EH (cell line): Measurements from ENCODE around the gene DGCR2.
"Not testable (repeated sequence)": the region's sequence is repeated elsewhere in the genome, so short reads cannot be mapped to it uniquely, and the experiment has no call there.

Experiments
- DNase-seq: peaks from one replicate; pipeline ENCODE4 v3.0.0-alpha.2; 2015; ENCODE audit warnings: low read depth

Gene DGCR2

GRCh38 chr22:19084126-19084525 lies 38.1 kb downstream of the DGCR2 start:
- not testable (repeated sequence) for DNase-seq

DNA sequence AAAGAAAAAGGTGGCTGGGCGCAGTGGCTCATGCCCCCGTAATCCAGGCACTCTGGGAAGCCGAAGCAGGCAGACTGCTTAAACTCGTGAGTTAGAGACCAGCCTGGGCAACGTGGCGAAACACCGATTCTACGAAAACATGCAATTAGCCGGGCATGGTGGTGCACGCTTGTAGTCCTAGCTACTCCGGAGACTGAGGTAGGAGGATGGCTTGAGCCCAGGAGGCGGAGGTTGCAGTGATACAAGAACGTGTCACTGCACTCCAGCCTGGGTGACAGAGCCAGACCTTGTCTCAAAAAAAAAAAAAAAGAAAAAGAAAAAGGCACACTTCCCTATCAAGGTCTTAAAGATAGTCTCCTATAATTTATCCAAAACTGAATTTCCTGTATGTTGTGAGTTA lies 39.4 kb downstream of the DGCR2 start:
- DNase-seq, result no peak

- DNase-seq, result no peak
Measured at GRCh38 chr22:19082101-19082500, 40.1 kb downstream of the DGCR2 start.

DNA sequence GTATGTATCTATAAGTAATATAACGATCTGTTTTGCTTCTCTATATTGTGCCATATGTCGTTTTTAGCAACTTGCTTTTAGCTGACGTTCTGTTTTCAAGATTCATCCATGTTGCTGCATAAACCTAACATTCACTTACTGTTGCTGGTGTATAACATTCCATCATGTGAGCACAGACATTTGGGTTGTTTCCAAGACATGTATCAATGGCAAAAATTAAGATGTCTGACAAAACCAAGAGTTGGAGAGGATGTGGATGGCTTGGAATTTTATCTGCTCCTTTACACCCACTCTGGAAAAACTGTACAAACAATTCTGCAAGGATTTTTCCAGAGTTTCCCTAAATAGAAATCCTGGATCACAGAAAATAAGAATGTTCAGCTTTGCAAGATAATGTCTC lies 40.9 kb downstream of the DGCR2 start:
- no peak for DNase-seq

DNA sequence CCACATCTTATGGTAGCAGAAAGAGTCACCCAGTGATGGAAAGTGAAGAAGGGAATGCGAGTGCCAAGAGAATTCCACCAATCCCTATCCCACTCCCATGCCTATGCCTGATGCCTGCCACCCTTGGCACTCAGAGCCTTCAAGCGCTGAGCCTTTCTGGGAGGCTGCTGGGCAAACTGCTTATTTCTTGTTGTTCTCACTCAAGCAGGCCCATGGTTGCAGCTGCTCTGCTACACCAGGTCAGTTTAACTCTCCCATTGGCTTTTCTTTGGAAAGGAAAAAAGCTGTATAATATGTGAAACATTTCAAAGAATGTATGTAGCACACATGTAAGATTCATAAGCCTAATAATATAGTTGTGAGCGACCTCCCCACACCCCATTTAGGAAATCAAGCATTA lies 41.4 kb downstream of the DGCR2 start:
- no peak for DNase-seq

GRCh38 chr22:19079691-19080090 lies 42.5 kb downstream of the DGCR2 start:
- DNase-seq, result no peak

DNA sequence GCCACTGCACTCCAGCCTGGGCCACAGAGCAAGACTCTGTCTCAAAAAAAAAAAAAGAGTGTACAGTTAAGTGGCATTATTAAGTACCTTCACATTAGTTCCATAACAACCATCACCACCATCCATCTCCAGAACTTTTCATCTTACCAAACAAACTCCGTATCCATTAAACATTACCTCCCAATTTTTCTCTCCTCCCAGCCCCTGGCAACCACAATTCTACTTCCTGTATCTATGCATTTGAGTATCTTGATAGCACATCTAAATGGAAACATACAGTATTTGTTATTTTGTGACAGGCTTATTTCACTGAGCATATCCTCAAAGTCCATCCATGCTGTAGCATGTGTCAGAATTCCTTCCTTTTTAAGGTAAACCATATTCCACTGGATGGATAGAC lies 46.8 kb downstream of the DGCR2 start:
- no peak for DNase-seq

DNA sequence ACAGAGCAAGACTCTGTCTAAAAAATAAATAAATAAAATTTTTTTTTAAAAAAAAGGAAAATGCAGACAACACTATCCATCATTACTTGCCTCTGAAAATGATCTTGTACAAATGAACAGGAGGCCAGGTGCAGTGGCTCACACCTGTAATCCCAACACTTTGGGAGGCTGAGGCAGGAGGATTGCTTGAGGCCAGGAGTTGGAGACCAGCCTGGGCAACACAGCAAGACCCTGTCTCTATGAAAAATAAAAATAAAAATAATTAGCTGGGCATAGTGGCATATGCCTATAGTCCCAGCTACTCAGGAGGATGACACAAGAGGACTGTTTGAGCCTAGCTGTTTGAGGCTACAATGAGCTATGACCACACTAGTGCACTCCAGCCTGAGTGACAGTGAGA lies 49.4 kb downstream of the DGCR2 start:
- not testable (repeated sequence) for DNase-seq

DNA sequence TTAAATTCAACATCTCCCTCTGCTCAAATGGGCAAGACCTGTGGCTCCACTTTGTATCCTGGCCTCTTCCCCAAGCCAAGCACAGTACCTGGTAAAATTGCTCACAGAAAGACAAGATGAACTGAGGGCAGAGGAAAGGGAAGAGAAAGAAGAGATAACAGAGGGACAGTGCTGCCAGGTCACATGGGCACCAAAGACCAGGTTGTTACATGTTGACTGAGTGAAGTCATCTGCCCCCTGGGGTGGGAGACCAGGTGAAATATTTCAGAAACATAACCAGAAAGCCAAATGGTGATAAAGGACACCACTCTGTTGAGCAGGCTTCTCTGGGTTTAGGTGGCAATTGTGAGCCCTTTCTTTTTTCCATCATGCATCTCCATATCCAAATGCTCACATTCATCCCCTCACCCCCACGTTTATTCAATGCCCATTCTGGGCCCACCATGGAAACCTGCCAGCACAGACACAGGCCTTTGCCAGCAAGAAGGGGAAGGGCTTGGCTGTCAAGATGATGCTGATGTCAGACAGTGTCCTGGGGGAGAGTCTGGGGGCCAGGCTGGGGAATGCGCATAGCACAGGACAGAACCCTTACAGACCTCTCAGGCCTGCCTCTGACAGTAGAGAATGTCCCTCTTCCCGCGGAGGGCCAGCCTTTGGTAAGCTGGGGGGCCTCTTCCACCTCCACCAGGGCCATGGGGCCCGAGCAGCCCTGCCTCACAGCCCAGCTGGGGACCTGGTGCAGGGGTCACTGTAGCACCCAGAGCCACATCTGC lies 51.6 kb downstream of the DGCR2 start:
- DNase-seq, result no peak

DNA sequence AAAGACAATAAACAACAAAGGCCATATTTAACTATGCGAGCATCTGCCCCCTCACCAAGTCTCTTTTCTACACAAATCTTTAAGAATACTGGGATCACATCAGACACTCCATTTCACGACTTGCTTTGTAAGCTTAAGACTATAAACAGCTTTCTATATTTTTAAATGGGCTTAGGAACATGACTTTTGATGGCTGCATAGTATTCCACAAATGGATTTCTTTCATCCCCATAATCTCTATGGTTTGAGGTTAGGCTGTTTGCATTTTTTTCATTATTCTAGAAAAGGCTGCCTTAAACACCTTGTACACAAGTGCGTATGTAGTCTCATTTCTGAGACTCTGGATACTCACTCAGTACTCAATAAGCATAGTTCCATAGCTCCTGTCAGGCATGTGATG lies 52.8 kb downstream of the DGCR2 start:
- DNase-seq, result no peak

- DNase-seq, result no peak
Measured at GRCh38 chr22:19068784-19069271, 53.4 kb downstream of the DGCR2 start.

DNA sequence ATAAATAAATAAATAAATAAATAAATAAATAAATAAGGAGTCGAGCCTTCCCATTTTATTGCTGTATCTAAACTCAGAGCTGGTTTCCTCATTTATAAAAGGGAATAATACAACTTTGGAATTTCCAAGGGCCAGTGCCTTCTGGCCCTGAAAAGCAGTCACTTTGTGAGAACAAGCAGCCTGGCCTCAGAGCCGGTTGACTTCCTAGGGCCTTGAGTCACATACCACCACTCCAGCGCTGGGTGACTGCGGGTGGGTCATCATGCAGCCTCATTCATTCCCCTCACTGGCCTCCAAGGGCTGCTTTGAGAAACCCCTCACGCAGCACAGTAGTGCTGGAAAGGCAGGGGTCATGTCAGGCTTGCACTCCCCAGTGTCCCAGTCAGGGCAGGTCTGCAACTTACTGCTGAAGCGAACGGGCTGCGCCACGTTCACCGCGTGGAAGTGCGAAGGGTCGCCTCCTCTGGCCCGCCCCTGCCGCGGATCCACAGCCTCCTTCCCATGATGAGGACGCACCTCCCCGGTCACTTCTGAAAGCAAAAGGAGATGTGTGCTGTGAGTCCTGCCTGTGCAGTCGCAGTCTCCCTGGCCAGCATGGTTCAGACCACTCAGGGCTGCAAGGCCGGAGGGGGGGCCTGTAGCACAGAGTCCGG lies 54.4 kb downstream of the DGCR2 start:
- DNase-seq, result no peak

DNA sequence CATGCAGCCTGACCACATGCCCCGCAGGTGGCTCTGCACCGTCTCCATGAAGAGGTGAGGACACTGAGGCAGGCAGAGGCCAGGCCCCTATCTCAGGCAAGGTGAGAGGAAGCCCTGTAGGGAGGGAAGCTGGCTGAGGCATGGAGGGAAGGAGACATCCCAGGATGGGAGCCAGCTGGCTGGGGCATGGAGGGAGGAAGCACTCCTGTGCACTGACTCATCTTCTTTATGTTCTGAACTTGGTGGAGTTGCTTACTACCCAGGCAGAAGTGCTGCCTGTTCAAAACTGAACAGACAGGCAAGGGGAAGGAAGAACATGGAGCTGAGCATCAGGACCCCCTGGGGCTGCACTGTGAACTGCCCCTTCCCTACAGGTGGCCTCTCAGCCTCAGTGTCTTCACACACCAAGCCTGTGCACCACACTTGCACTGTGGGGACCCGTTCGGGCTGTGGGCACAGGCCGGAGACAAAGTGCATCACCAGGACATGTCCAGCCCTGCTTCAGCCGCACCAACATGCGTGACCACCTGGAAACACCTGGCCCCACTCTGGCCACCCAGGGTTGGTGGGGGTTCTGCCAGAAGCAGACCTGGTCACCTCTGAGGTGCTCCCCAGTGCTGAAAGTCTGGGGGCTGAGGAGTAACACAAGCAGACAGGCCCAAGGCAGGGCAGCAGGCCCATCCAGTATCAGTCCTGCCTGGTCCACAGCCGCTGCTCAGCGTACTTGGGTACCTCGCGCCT lies 55.5 kb downstream of the DGCR2 start:
- DNase-seq, result peak; percentile 82

- no peak for DNase-seq
Measured at GRCh38 chr22:19065929-19066328, 56.3 kb downstream of the DGCR2 start.

GRCh38 chr22:19065298-19065859 lies 56.8 kb downstream of the DGCR2 start:
- no peak for DNase-seq

- DNase-seq, result no peak
Measured at GRCh38 chr22:19064354-19065054, 57.7 kb downstream of the DGCR2 start.

GRCh38 chr22:19063581-19064353 lies 58.4 kb downstream of the DGCR2 start:
- no peak for DNase-seq

DNA sequence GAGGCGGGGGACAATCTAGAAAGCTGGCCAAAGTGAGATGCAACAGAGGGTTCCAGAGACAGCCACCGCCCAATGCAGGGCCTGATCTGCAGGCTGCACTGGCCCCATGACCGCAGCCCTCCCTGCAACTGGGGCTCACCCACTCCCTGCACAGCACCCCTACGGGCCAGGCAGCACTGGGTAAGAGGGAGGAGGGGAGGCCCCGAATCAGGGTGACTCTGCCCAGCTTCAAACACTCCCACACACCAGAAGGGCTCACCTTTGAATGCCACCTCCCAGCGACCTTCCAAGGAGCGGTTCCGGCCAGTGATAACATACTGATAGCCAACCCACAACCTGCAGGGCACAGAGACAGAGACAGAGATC lies 59.3 kb downstream of the DGCR2 start:
- DNase-seq, result no peak

GRCh38 chr22:19062139-19062942 lies 59.9 kb downstream of the DGCR2 start:
- peak; percentile 31 for DNase-seq

GRCh38 chr22:19061471-19062138 lies 60.6 kb downstream of the DGCR2 start:
- no peak for DNase-seq
